ENCODE data around the gene FAM3A.

The FAM3A gene

DNA sequence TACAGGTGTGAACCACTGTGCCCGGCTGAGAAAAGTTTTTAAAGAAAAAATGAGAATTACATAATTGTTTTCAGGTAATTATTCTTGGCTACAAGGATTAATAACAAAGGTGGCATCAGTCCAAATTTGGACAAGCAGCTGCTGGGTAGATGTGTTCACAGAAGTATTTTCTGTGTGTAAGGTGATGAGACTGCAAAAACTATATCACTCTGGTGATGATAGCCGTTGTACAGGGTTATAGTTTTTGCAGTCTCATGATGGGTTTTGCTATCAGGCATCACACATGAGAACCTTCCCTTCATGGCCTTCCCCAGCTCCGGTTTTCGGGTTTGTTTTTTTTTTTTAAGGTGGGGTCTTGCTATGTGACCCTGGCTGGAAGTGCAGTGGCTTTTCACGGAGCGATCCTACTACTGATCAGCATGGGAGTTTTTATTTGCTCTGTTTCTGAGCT is 20.5 kb downstream of the FAM3A start:
- no peak for DNase-seq (ENCODE audit: low read depth)
- no peak for TF ChIP-seq CTCF (conservative IDR thresholded peaks at IDR 0.05; ENCODE audit: control insufficient read depth, insufficient read depth, low read depth, low read length)
- no peak overlapping the region for H3K4me3 ChIP-seq (ENCODE audit: control insufficient read depth, low read depth, low read length)

DNA sequence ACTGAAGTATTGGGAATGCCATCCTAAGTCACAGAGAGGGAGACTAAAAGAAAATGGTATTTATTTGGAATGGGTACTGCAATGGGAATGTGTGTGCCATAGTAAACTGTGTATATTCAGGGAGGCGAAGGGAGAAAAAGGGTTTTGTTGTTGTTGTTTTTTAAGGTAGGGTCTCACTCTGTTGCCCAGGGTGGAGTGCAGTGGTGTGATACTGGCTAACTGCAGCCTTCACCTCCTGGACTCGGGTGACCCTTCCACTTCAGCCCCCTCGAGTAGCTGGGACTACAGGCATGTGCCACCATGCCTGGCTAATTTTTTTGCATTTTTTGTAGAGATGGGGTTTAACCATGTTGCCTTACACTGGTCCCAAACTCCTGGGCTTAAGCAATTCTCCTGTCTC is 21.3 kb downstream of the FAM3A start:
- DNase-seq (ENCODE audit: low read depth) = no peak
- no peak for TF ChIP-seq CTCF (conservative IDR thresholded peaks at IDR 0.05; ENCODE audit: control insufficient read depth, insufficient read depth, low read depth, low read length)
- H3K4me3 ChIP-seq (ENCODE audit: control insufficient read depth, low read depth, low read length) = no peak overlapping the region

GRCh38 chrX:154490414-154491083 is 25.5 kb downstream of the FAM3A start, which contains the start of gene SLC10A3:
Gene SLC10A3, minus strand, starts transcription at chrX:154490629. Its CDS starts 1,689 bp downstream, at chrX:154488940.
- peak; percentile 91 for DNase-seq (ENCODE audit: low read depth)
- no peak for TF ChIP-seq CTCF (conservative IDR thresholded peaks at IDR 0.05; ENCODE audit: control insufficient read depth, insufficient read depth, low read depth, low read length)
- H3K4me3 ChIP-seq (ENCODE audit: control insufficient read depth, low read depth, low read length) = peak within 1 kb of the TSS; percentile 63

- H3K4me3 ChIP-seq (ENCODE audit: control insufficient read depth, low read depth, low read length) = peak overlapping the region; percentile 53
- peak; percentile 66 for DNase-seq (ENCODE audit: low read depth)
- no peak for TF ChIP-seq CTCF (conservative IDR thresholded peaks at IDR 0.05; ENCODE audit: control insufficient read depth, insufficient read depth, low read depth, low read length)
These were observed 26.0 kb downstream of the FAM3A start for GRCh38 chrX:154490021-154490413.

GRCh38 chrX:154489182-154489581 is 26.9 kb downstream of the FAM3A start:
- TF ChIP-seq CTCF (conservative IDR thresholded peaks at IDR 0.05; ENCODE audit: control insufficient read depth, insufficient read depth, low read depth, low read length) = no peak
- no peak overlapping the region for H3K4me3 ChIP-seq (ENCODE audit: control insufficient read depth, low read depth, low read length)
- DNase-seq (ENCODE audit: low read depth) = no peak

DNA sequence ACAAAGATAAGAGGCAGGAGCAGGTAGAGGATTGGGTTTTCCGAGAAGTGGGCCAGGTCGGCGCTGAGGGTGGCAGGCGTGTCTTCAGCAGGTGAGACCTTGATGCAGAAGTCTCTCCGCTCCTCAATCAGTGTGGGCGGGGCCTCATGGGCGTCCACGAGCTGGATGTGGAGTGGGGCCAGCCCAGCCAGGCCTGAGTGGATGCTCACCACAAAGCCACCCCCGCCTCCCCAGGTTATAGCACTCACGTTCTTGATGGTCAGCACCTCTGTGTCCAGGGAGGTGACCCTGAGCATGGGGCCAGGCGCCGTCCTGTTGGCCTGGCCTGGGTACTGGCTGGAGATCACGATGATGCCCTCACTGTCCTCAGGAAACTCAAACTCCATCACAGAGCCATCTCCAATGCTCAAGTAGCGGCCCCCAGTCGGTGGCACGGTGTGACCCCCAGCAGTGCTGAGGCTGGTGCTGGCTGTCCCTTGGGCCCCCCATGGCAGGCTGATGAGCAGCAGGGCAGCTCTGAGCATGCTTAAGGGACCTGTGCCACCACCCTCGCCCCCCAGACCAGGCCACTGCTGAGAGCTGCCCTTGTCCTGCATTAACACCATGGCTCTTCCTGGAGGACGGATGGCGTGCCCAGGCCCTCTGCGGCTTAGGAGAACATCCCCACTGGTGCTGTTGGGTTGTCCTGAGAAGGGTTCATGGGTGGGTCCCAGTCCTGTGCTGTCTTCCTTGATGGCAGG is 27.5 kb downstream of the FAM3A start:
- DNase-seq (ENCODE audit: low read depth) = no peak
- no peak overlapping the region for H3K4me3 ChIP-seq (ENCODE audit: control insufficient read depth, low read depth, low read length)
- TF ChIP-seq CTCF (conservative IDR thresholded peaks at IDR 0.05; ENCODE audit: control insufficient read depth, insufficient read depth, low read depth, low read length) = no peak
